ENCODE results near the gene DACH1. TPM values are rescaled to one million over a fixed set of nuclear protein-coding genes. Genes with fewer than 3 reads are reported as not detected.

DACH1 gene
- total and polyA plus RNA-seq, 9 of the 15 experiments (the other 6 are each of a cell fraction or from before 2014, with no cell fraction given): 0.04 to 0.07 (median 0.04) TPM; not detected in 2

GRCh38 chr13:71394176-71394575 lies 472.8 kb downstream of the DACH1 start (continued):
- TF ChIP-seq ZNF696 (CRISPR knock-in tag; conservative IDR thresholded peaks at IDR 0.05) (no peak), AFF1 (IDR thresholded peaks at IDR 0.05; ENCODE audit: low read depth in 1 of 2, partially characterized antibody in 2 of 2) (no peak), DMBX1 (CRISPR knock-in tag; IDR thresholded peaks at IDR 0.05; ENCODE audit: borderline replicate concordance) (no peak), ZNF165 (CRISPR knock-in tag; IDR thresholded peaks at IDR 0.05; ENCODE audit: borderline replicate concordance) (no peak)
- TF ChIP-seq, protein P1, sequence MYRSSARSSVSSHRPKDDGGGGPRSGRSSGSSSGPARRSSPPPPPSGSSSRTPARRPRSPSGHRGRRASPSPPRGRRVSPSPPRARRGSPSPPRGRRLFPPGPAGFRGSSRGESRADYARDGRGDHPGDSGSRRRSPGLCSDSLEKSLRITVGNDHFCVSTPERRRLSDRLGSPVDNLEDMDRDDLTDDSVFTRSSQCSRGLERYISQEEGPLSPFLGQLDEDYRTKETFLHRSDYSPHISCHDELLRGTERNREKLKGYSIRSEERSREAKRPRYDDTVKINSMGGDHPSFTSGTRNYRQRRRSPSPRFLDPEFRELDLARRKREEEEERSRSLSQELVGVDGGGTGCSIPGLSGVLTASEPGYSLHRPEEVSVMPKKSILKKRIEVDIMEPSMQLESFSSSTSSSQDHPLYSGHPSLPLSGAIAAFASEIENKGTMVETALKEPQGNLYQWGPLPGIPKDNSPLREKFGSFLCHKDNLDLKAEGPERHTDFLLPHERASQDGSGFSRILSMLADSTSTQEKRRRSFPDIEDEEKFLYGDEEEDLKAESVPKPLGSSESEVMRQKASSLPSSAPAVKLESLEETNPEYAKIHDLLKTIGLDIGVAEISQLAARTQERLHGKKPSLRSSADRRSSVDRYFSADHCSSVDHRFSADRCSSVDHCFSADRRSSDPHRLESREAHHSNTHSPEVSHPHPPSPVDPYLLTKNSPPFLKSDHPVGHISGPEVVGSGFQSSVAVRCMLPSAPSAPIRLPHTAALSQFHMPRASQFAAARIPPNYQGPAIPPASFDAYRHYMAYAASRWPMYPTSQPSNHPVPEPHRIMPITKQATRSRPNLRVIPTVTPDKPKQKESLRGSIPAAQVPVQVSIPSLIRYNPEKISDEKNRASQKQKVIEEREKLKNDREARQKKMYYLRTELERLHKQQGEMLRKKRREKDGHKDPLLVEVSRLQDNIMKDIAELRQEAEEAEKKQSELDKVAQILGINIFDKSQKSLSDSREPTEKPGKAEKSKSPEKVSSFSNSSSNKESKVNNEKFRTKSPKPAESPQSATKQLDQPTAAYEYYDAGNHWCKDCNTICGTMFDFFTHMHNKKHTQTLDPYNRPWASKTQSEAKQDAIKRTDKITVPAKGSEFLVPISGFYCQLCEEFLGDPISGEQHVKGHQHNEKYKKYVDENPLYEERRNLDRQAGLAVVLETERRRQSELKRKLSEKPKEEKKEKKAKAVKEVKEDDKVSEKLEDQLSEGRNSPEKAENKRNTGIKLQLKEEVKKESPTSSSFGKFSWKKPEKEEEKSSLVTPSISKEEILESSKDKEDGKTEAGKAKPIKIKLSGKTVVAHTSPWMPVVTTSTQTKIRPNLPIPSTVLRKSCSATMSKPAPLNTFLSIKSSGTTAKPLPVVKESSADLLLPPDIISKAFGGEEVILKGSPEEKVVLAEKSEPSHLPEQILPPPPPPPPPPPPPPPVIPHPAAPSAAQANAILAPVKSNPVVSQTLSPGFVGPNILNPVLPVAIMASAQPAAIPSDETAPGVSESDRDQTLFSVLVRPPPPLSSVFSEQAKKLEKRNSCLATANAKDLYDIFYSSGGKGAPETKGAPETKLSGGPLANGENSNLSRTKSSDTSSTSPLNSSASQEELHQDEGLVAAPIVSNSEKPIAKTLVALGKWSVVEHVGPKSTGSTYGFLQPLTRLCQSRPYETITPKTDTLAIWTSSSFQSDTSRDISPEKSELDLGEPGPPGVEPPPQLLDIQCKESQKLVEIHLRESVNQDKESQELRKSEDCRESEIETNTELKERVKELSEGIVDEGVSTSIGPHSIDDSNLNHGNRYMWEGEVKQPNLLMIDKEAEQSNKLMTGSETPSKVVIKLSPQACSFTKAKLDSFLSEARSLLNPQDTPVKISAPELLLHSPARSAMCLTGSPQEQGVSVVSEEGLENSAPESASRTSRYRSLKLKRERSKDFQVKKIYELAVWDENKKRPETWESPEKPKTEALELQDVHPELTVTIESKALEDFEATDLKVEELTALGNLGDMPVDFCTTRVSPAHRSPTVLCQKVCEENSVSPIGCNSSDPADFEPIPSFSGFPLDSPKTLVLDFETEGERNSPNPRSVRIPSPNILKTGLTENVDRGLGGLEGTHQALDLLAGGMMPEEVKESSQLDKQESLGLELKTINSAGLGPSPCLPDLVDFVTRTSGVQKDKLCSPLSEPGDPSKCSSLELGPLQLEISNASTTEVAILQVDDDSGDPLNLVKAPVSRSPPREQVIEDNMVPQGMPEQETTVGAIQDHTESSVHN (IDR thresholded peaks at IDR 0.05; ENCODE audit: borderline replicate concordance in 1 of 2, low read depth in 1 of 2): no peak

Data from K562 (cell line).